ENCODE measurements around the gene LAYN. TPM values are rescaled to one million over a fixed set of nuclear protein-coding genes. Genes with fewer than 3 reads are reported as not detected.

The LAYN gene
- total RNA-seq, 1 donor from 2014 or later, result 2.8 TPM

DNA sequence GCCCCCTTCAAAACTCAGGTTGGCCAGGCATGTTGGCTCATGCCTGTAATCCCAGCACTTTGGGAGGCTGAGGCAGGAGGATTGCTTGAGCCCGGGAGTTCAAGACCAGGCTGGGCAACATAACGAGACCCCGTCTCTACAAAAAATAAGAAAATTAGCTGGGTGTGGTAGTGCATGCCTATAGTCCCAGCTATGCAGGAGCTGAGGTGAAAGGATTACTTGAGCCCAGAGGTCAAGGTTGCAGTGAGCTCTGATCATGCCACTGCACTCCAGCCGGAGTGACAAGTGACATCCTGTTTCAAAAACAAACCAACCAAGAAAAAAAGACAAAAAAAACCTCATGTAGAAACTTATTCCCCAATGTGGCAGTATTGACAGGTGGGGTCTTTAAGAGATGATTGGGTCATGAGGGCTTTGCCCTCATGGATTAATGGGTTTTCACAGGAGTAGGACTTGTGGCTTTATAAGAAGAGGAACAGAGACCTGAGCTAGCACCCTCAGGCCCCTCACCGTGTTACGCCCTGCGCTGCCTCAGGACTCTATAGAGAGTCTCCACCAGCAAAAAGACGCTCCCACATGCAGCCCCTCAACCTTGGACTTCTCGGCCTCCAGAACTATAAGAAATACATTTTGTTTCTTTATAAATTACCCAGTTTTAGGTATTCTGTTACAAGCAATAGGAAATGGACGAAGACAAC lies 22.3 kb downstream of the LAYN start:
- no peaks in the 10 kb centered on the region for H3K27me3 ChIP-seq (ENCODE audit: low read depth)
- intact Hi-C loops (cut with micrococcal nuclease), result no loop called here

DNA sequence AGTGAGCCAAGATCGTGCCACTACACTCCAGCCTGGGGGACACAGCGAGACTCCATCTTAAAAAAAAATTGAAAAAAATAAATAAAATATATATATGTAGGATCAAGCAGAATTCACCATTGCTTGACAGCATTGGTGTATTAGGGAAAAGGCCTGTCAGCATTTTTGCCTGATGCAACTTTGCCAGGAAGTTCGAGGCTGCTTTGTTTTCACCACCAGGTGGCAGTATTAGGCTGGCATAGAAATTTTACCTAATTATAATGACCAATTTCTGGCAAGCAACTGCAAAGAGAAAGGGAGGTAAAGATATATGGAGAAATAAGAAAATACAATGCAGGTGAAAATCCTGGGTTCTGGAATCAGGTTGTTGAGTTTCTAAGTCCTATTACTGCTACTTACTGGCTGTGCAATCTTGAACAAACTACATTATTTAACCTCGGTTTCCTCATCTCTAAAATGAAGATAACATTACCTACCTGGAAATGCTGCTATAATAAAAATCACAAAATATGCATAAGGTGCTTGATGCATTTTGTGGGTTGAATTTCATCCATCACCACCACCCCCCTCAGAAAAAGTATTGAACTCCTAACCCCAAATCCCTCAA lies 24.7 kb downstream of the LAYN start:
- intact Hi-C loops (cut with micrococcal nuclease), result no loop called here
- Histone ChIP-seq H3K27me3 (ENCODE audit: low read depth) (no peaks in the 10 kb centered on the region), H3K9me3 (replicated peaks) (no peaks in the 10 kb centered on the region), H3K4me1 (no peaks in the 10 kb centered on the region), H3K27ac (replicated peaks) (no peak overlapping the region), H3K36me3 (no peaks in the 10 kb centered on the region), H3K4me3 (no peak overlapping the region)
- peak; percentile 26 for DNase-seq
- TF ChIP-seq, protein P1, sequence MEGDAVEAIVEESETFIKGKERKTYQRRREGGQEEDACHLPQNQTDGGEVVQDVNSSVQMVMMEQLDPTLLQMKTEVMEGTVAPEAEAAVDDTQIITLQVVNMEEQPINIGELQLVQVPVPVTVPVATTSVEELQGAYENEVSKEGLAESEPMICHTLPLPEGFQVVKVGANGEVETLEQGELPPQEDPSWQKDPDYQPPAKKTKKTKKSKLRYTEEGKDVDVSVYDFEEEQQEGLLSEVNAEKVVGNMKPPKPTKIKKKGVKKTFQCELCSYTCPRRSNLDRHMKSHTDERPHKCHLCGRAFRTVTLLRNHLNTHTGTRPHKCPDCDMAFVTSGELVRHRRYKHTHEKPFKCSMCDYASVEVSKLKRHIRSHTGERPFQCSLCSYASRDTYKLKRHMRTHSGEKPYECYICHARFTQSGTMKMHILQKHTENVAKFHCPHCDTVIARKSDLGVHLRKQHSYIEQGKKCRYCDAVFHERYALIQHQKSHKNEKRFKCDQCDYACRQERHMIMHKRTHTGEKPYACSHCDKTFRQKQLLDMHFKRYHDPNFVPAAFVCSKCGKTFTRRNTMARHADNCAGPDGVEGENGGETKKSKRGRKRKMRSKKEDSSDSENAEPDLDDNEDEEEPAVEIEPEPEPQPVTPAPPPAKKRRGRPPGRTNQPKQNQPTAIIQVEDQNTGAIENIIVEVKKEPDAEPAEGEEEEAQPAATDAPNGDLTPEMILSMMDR (IDR thresholded peaks at IDR 0.05; ENCODE audit: borderline replicate concordance), result peak; percentile 94

More for the DNA sequence above, 22.3 kb downstream of the LAYN start:
- DNase-seq, result no peak
- no peaks in the 10 kb centered on the region for H3K36me3 ChIP-seq
- TF ChIP-seq, protein P1 (IDR thresholded peaks at IDR 0.05; ENCODE audit: borderline replicate concordance), result no peak
- H3K4me3 ChIP-seq, result no peak overlapping the region
- H3K9me3 ChIP-seq (replicated peaks), result no peaks in the 10 kb centered on the region
- no peaks in the 10 kb centered on the region for H3K4me1 ChIP-seq
- H3K27ac ChIP-seq (replicated peaks), result no peak overlapping the region

DNA sequence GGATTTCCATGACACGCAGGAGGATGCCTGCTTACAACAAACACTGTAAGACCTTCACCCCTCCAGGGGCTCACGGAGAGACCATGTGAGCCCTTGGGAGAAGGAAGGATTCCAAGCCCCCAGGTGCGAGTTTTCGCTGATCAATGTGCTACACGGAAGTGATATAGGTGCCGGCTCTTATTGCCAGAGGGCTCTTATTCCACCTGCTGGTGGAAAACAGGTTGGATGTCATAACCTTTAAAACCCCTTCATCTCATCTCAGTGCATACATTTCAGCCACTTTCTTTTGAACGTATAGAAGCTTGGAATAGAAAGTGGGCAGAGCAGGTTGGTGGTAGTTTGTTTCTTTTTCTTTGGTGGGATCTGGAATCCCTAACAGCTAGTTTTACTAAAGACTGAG lies 25.8 kb downstream of the LAYN start:
- Histone ChIP-seq H3K4me1 (no peaks in the 10 kb centered on the region), H3K27ac (replicated peaks) (no peak overlapping the region), H3K4me3 (no peak overlapping the region), H3K36me3 (no peaks in the 10 kb centered on the region), H3K9me3 (replicated peaks) (no peaks in the 10 kb centered on the region), H3K27me3 (ENCODE audit: low read depth) (no peaks in the 10 kb centered on the region)
- intact Hi-C loops (cut with micrococcal nuclease), result no loop called here
- TF ChIP-seq, protein P1 (IDR thresholded peaks at IDR 0.05; ENCODE audit: borderline replicate concordance), result no peak
- DNase-seq, result no peak

DNA sequence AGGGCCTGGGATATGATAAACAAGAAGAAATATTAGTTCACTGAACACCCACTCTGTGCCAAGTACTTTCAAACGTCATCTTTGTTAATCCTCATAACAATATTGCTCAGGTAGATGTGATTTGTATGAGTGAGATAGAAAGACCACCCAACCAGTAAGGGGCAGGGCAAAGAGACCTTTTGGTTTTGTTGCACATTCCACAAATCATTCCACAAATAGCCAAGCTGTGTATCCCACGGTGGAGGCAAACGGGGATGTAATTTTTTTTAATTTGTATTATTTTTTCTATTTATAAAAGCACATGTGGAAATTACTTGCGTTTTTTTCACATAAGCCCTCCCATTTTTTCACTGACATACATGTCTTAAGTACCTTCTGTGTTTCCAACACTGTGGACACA lies 29.0 kb downstream of the LAYN start:
- Histone ChIP-seq H3K27ac (replicated peaks) (peak overlapping the region; percentile 9), H3K4me3 (no peak overlapping the region), H3K9me3 (replicated peaks) (no peaks in the 10 kb centered on the region), H3K27me3 (ENCODE audit: low read depth) (no peaks in the 10 kb centered on the region), H3K4me1 (peaks cover 22% of the 10 kb centered on the region), H3K36me3 (no peaks in the 10 kb centered on the region)
- TF ChIP-seq, protein P1 (IDR thresholded peaks at IDR 0.05; ENCODE audit: borderline replicate concordance), result no peak
- intact Hi-C loops (cut with micrococcal nuclease), result no loop called here
- DNase-seq, result no peak

DNA sequence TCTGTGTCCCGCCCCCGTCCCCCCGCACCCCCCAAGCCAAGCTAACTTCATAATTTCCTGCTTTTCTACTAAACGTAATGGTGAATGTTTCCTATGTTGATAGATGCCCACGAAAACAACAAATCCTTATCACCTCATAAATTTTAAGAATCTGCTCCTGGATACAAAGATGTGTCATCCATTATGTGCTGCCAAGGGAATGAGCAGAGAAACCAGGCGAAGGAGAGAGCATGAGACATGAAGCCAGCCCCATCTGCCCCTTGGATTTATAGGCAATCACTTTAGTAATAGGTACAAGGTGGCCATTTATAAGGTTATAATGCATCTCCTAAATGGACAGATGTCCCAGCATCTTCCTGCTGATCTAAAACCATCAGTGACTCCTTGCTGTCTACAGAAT lies 30.3 kb downstream of the LAYN start:
- Histone ChIP-seq H3K4me1 (peaks cover 32% of the 10 kb centered on the region), H3K27me3 (ENCODE audit: low read depth) (no peaks in the 10 kb centered on the region), H3K36me3 (no peaks in the 10 kb centered on the region), H3K9me3 (replicated peaks) (no peaks in the 10 kb centered on the region), H3K4me3 (no peak overlapping the region), H3K27ac (replicated peaks) (no peak overlapping the region)
- DNase-seq, result no peak
- TF ChIP-seq, protein P1 (IDR thresholded peaks at IDR 0.05; ENCODE audit: borderline replicate concordance), result no peak
- intact Hi-C loops (cut with micrococcal nuclease), result no loop called here

Data from left ventricle myocardium inferior (tissue), 1 donor.